K562 (cell line): ENCODE data around the gene USP12. TPM values are rescaled to one million over a fixed set of nuclear protein-coding genes. Genes with fewer than 3 reads are reported as not detected.

Experiments
- ATAC-seq: fragments of 200-7000 bp; cut with Tn5 transposase; 3 replicates; pipeline ENCODE4 v1.9.1; 2020; ENCODE audit warnings: moderate library complexity
- BruUV-seq: library from RNA; stranded (reverse); fragments of 400-500 nt; replicated peaks from 2 replicates; lab custom pipeline; 2021; lab: Mats Ljungman, UMichigan
- CTCF ChIA-PET: fragments of 300-600 bp; formaldehyde crosslinking; extraction: SDS; loops from one replicate; lab custom pipeline; 2021; ENCODE audit warnings: low intra/inter-chr PET ratio; lab: Yijun Ruan, JAX
- POLR2A ChIA-PET: fragments of 300-600, 350-650 bp; sonication (Branson Sonifier 250); formaldehyde crosslinking; extraction: SDS; loops from one replicate; lab custom pipeline; 2021; ENCODE audit warnings: antibody characterized with exemption, inconsistent platforms; lab: Yijun Ruan, JAX
- DNase-seq, 4 experiments: peaks; one replicate each; pipeline versions ENCODE4 v3.0.0 to v3.0.0-alpha.2; 2011 to 2018; ENCODE audit warnings: low spot score in 3 of 4, mixed read lengths in 3 of 4; ENCODE audit errors: extremely low read depth in 1 of 4
- FAIRE-seq: peaks from 2 replicates; lab custom pipeline; 2011; peaks lifted over from hg19 to GRCh38; lab: Jason Lieb, UNC
- H2AFZ ChIP-seq: 2 replicates; pipeline ENCODE4 v1.6.0; 2011; ENCODE audit warnings: low read depth, low read length, control low read depth, inconsistent platforms
- H3K27ac ChIP-seq: fragments of 200-600 bp; 3 replicates; pipeline ENCODE4 v1.8.0; 2011; ENCODE audit warnings: low read depth, mild to moderate bottlenecking, control low read depth, inconsistent platforms, low read length, moderate library complexity, mixed read lengths; ENCODE audit errors: extremely low read depth
- H3K27me3 ChIP-seq, 2 experiments: fragments of 300-600 bp in 1 of 2; 2 replicates in 1 of 2; 3 replicates in 1 of 2; pipeline versions ENCODE4 v1.6.0 to v1.8.0; 2011; ENCODE audit warnings: inconsistent platforms in 2 of 2, low read length in 2 of 2, mild to moderate bottlenecking in 1 of 2, mixed read lengths in 1 of 2, moderate library complexity in 1 of 2; ENCODE audit not compliant: control insufficient read depth in 2 of 2, insufficient read depth in 2 of 2
- H3K36me3 ChIP-seq: fragments of 300-600 bp; 3 replicates; pipeline ENCODE4 v1.8.0; 2011; ENCODE audit warnings: mild to moderate bottlenecking, low read length, inconsistent platforms; ENCODE audit not compliant: control insufficient read depth, insufficient read depth
- H3K4me1 ChIP-seq, 2 experiments: fragments of 200-600 bp in 1 of 2; replicated peaks in 1 of 2; 2 replicates in 1 of 2; 3 replicates in 1 of 2; pipeline versions ENCODE4 v1.5.1 to v1.8.0; 2011; ENCODE audit warnings: inconsistent platforms in 2 of 2, low read length in 2 of 2, mild to moderate bottlenecking in 1 of 2, mixed read lengths in 1 of 2, moderate library complexity in 1 of 2; ENCODE audit not compliant: control insufficient read depth in 2 of 2, insufficient read depth in 2 of 2
- H3K4me2 ChIP-seq: 2 replicates; pipeline ENCODE4 v1.6.1; 2011; ENCODE audit warnings: low read length, control low read depth, inconsistent platforms, mixed read lengths; ENCODE audit not compliant: insufficient read depth
- H3K4me3 ChIP-seq: fragments of 200-600 bp; sonication (generic), shearing (Covaris generic); 2 replicates; pipeline ENCODE4 v1.5.1; 2016; ENCODE audit warnings: control low read depth, inconsistent platforms
- H3K79me2 ChIP-seq: fragments of 200-600 bp; 3 replicates; pipeline ENCODE4 v1.8.0; 2011; ENCODE audit warnings: low read length, inconsistent platforms; ENCODE audit not compliant: control insufficient read depth, insufficient read depth
- H3K9ac ChIP-seq, 2 experiments: 2 replicates each; pipeline versions ENCODE4 v1.6.0 to v1.6.1; 2011; ENCODE audit warnings: low read depth in 2 of 2, low read length in 2 of 2, control low read depth in 1 of 2, inconsistent platforms in 1 of 2, mild to moderate bottlenecking in 1 of 2, mixed read lengths in 1 of 2; ENCODE audit not compliant: insufficient read depth in 1 of 2
- H3K9me1 ChIP-seq: one replicate; pipeline ENCODE4 v1.6.0; 2011; ENCODE audit warnings: inconsistent platforms, mild to moderate bottlenecking, low read length, moderate library complexity; ENCODE audit not compliant: control insufficient read depth, insufficient read depth
- H3K9me3 ChIP-seq: replicated peaks from 2 replicates; pipeline ENCODE4 v1.5.1; 2011; ENCODE audit warnings: low read depth, low read length, inconsistent platforms; ENCODE audit not compliant: control insufficient read depth, insufficient read depth
- H4K20me1 ChIP-seq: replicated peaks from 2 replicates; pipeline ENCODE4 v1.6.1; 2011; ENCODE audit warnings: low read length, inconsistent platforms, mixed read lengths; ENCODE audit not compliant: control insufficient read depth, insufficient read depth
- FOSL1 ChIP-seq: fragments of 200-800 bp; sonication (Bioruptor generic); conservative IDR thresholded peaks from 2 replicates; pipeline ENCODE4 v1.6.1; 2016; ENCODE audit warnings: missing genetic modification characterization, missing compliant biosample characterization
- HEY1 ChIP-seq: fragments of 250-450 bp; sonication (Bioruptor Pico); IDR thresholded peaks from 2 replicates; pipeline ENCODE4 v1.5.0; 2020; ENCODE audit warnings: mild to moderate bottlenecking, moderate library complexity, borderline replicate concordance
- HMG20A ChIP-seq: fragments of 450-650 bp; formaldehyde crosslinking; conservative IDR thresholded peaks from 2 replicates; pipeline ENCODE4 v1.4.0; 2020; ENCODE audit warnings: mild to moderate bottlenecking, mixed read lengths
- HMG20B ChIP-seq: fragments of 250-450 bp; sonication (Bioruptor Pico); IDR thresholded peaks from 2 replicates; pipeline ENCODE4 v1.5.0; 2021; ENCODE audit warnings: mild to moderate bottlenecking
- MYNN ChIP-seq, 2 experiments: sonication (generic); formaldehyde crosslinking in 1 of 2; IDR thresholded peaks; 2 replicates each; pipeline versions ENCODE4 v1.5.0 to v1.6.1; 2016 to 2020; ENCODE audit warnings: antibody characterized with exemption in 1 of 2, missing genetic modification reagents in 1 of 2
- NFATC3 ChIP-seq: fragments of 450-650 bp; IDR thresholded peaks from 2 replicates; pipeline ENCODE4 v1.6.1; 2017; ENCODE audit warnings: mild to moderate bottlenecking
- NR2C2 ChIP-seq, 2 experiments: fragments of 200-800 bp in 1 of 2; sonication (Bioruptor generic) in 1 of 2; sonication (generic) in 1 of 2; formaldehyde crosslinking in 1 of 2; IDR thresholded peaks; 2 replicates each; pipeline versions ENCODE4 v1.6.1 to v1.8.0; 2016 to 2022; ENCODE audit warnings: mild to moderate bottlenecking in 1 of 2, missing compliant biosample characterization in 1 of 2, missing genetic modification characterization in 1 of 2, missing genetic modification reagents in 1 of 2
- SIN3A ChIP-seq, 2 experiments: fragments of 150-350 bp in 1 of 2; IDR thresholded peaks; 2 replicates each; pipeline ENCODE4 v1.6.1; 2011 to 2016; ENCODE audit warnings: borderline replicate concordance in 2 of 2, low read depth in 2 of 2, low read length in 2 of 2, mild to moderate bottlenecking in 2 of 2, moderate library complexity in 2 of 2; ENCODE audit not compliant: control insufficient read depth in 1 of 2
- TCF7L2 ChIP-seq: fragments of 150-350 bp; IDR thresholded peaks from 2 replicates; pipeline ENCODE4 v1.6.1; 2016; ENCODE audit warnings: low read depth, mild to moderate bottlenecking, low read length, moderate library complexity
- WGBS: fragments of 100-300 bp; shearing (Covaris generic); methylation state at CpG from one replicate; pipeline ENCODE4 v1.1.6; 2016; ENCODE audit warnings: low coverage, mixed read lengths; ENCODE audit not compliant: insufficient coverage; ENCODE audit errors: missing lambda C conversion rate; 5-methylcytosine and 5-hydroxymethylcytosine counted together
- in situ Hi-C: fragments of 300-500 bp; cut with MboI; formaldehyde crosslinking; loops from 4 replicates; pipeline ENCODE4 v1.15.0; 2018; ENCODE audit warnings: inconsistent platforms, mixed read lengths
- intact Hi-C: fragments of 100-400 bp; cut with micrococcal nuclease; formaldehyde crosslinking; loops from 2 replicates; pipeline ENCODE4 v1.14.2; 2022
- polyA plus RNA-seq, 8 experiments: library from polyadenylated mRNA; depleted of rRNA in 4 of 8; stranded (reverse) in 5 of 8; unstranded in 3 of 8; fragments of >200 nt; fragmentation: Nextera tagmentation in 2 of 8; fragmentation: Illumina TruSeq in 1 of 8; extraction: Ambion mirVana in 2 of 8; extraction: Trizol in 1 of 8; gene quantifications; 2 replicates each; pipeline versions ENCODE4 v1.2.1 to v1.2.3, GENCODE V29; 2011 to 2014; ENCODE audit warnings: inconsistent platforms in 1 of 8, missing spikeins in 1 of 8
- total RNA-seq, 7 experiments: library from RNA; depleted of rRNA in 6 of 7; stranded (reverse); fragments of >200 nt in 6 of 7; fragmentation: Illumina TruSeq in 2 of 7; extraction: Trizol in 2 of 7; gene quantifications; 2 replicates each; pipeline versions ENCODE4 v1.2.1 to v1.2.3, GENCODE V29; 2011 to 2021; ENCODE audit warnings: low replicate concordance in 1 of 7
- TF ChIP-seq, protein P1 (sequence below), 2 experiments: fragments of 450-650 bp in 1 of 2; IDR thresholded peaks; 2 replicates each; pipeline ENCODE4 v1.6.1; 2011 to 2017; ENCODE audit warnings: low read depth in 2 of 2, antibody characterized with exemption in 1 of 2, borderline replicate concordance in 1 of 2, low read length in 1 of 2, mild to moderate bottlenecking in 1 of 2, mixed read lengths in 1 of 2; ENCODE audit not compliant: control insufficient read depth in 1 of 2
- TF ChIP-seq, protein P2 (sequence below), 2 experiments: fragments of 150-350 bp in 1 of 2; IDR thresholded peaks; 2 replicates each; pipeline ENCODE4 v1.6.1; 2012 to 2016; ENCODE audit warnings: low read depth in 2 of 2, low read length in 2 of 2, mild to moderate bottlenecking in 1 of 2, moderate library complexity in 1 of 2

The USP12 gene
- total and polyA plus RNA-seq, 9 of the 15 experiments (the other 6 are each of a cell fraction or from before 2014, with no cell fraction given), result 1.8 to 20.5 (median 13.3) TPM

- Histone ChIP-seq H4K20me1 (no peaks in the 10 kb centered on the region), H2AFZ (no peak overlapping the region), H3K9ac (peak overlapping the region in 1 of 2 experiments; percentile 19; a peak in 2 of 4 replicates), H3K36me3 (no peaks in the 10 kb centered on the region), H3K79me2 (peaks cover 92% of the 10 kb centered on the region), H3K9me3 (no peaks in the 10 kb centered on the region), H3K27ac (peak overlapping the region; percentile 75), H3K4me3 (no peak overlapping the region), H3K4me1 (peaks cover 14 to 21% of the 10 kb centered on the region in 2 experiments; a peak in 4 of 5 replicates), H3K4me2 (peak overlapping the region; percentile 17), H3K9me1 (no peaks in the 10 kb centered on the region), H3K27me3 (no peaks in the 10 kb centered on the region)
- FAIRE-seq (peak; percentile 90), ATAC-seq (peak; percentile 73), DNase-seq (peak; percentile 22 to 84 (median 43))
- BruUV-seq, result no TSS peak
- POLR2A ChIA-PET, result interaction anchor here (0.6 to 3.6 kb wide), 6 partner anchors 10 to 94 kb away, joined by 3 to 24 read pairs (median 3); no protein-coding TSS in a partner anchor
- CTCF ChIA-PET, result no interaction called here
- WGBS, result 42% methylated on average over 4 of the region's 4 CpGs
- in situ Hi-C loops, result no loop called here
- intact Hi-C loops, result no loop called here
- TF ChIP-seq NR2C2 (CRISPR knock-in tag; IDR thresholded peaks at IDR 0.05), result no peak
- TF ChIP-seq NR2C2 (tag; IDR thresholded peaks at IDR 0.05), result peak; percentile 82
- TF ChIP-seq HEY1 (CRISPR knock-in tag), result no peak; the same call in 1 of the 2 replicates
- TF ChIP-seq, protein P1, sequence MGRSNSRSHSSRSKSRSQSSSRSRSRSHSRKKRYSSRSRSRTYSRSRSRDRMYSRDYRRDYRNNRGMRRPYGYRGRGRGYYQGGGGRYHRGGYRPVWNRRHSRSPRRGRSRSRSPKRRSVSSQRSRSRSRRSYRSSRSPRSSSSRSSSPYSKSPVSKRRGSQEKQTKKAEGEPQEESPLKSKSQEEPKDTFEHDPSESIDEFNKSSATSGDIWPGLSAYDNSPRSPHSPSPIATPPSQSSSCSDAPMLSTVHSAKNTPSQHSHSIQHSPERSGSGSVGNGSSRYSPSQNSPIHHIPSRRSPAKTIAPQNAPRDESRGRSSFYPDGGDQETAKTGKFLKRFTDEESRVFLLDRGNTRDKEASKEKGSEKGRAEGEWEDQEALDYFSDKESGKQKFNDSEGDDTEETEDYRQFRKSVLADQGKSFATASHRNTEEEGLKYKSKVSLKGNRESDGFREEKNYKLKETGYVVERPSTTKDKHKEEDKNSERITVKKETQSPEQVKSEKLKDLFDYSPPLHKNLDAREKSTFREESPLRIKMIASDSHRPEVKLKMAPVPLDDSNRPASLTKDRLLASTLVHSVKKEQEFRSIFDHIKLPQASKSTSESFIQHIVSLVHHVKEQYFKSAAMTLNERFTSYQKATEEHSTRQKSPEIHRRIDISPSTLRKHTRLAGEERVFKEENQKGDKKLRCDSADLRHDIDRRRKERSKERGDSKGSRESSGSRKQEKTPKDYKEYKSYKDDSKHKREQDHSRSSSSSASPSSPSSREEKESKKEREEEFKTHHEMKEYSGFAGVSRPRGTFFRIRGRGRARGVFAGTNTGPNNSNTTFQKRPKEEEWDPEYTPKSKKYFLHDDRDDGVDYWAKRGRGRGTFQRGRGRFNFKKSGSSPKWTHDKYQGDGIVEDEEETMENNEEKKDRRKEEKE (IDR thresholded peaks at IDR 0.05; ENCODE audit: borderline replicate concordance in 1 of 2, control insufficient read depth in 1 of 2, low read depth in 2 of 2, low read length in 1 of 2), result no peak
- TF ChIP-seq FOSL1 (tag), result peak; percentile 69
- peak; percentile 78; the same call in 1 of the 2 replicates for TF ChIP-seq HMG20A
- no peak for TF ChIP-seq SIN3A (IDR thresholded peaks at IDR 0.05; ENCODE audit: borderline replicate concordance in 2 of 2, control insufficient read depth in 1 of 2, low read depth in 2 of 2, low read length in 2 of 2)
- TF ChIP-seq, protein P2, sequence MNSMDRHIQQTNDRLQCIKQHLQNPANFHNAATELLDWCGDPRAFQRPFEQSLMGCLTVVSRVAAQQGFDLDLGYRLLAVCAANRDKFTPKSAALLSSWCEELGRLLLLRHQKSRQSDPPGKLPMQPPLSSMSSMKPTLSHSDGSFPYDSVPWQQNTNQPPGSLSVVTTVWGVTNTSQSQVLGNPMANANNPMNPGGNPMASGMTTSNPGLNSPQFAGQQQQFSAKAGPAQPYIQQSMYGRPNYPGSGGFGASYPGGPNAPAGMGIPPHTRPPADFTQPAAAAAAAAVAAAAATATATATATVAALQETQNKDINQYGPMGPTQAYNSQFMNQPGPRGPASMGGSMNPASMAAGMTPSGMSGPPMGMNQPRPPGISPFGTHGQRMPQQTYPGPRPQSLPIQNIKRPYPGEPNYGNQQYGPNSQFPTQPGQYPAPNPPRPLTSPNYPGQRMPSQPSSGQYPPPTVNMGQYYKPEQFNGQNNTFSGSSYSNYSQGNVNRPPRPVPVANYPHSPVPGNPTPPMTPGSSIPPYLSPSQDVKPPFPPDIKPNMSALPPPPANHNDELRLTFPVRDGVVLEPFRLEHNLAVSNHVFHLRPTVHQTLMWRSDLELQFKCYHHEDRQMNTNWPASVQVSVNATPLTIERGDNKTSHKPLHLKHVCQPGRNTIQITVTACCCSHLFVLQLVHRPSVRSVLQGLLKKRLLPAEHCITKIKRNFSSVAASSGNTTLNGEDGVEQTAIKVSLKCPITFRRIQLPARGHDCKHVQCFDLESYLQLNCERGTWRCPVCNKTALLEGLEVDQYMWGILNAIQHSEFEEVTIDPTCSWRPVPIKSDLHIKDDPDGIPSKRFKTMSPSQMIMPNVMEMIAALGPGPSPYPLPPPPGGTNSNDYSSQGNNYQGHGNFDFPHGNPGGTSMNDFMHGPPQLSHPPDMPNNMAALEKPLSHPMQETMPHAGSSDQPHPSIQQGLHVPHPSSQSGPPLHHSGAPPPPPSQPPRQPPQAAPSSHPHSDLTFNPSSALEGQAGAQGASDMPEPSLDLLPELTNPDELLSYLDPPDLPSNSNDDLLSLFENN (IDR thresholded peaks at IDR 0.05; ENCODE audit: low read depth in 2 of 2, low read length in 2 of 2), result 0 out of 4 replicates have a peak, but pooled peaks of 1 of the 2 experiments have one; percentile 31
- TF ChIP-seq NFATC3, result no peak
- no peak for TF ChIP-seq HMG20B (CRISPR knock-in tag)
- TF ChIP-seq TCF7L2, result no peak
- 0 out of 2 replicates have a peak, but pooled peaks have one; percentile 16 for TF ChIP-seq MYNN (IDR thresholded peaks at IDR 0.05)
- TF ChIP-seq MYNN (CRISPR knock-in tag; IDR thresholded peaks at IDR 0.05), result no peak
Observed at GRCh38 chr13:27138457-27139093, 33.0 kb downstream of the USP12 start.
